Fibroblast of gingiva (primary cell): ENCODE data around the gene ZNF536.
"Not testable (repeated sequence)": the region's sequence is repeated elsewhere in the genome, so short reads cannot be mapped to it uniquely, and the experiment has no call there.

ENCODE experiments used
- DNase-seq: peaks from one replicate; pipeline ENCODE4 v3.0.0-alpha.2; 2011; ENCODE audit warnings: low read depth

The ZNF536 gene

GRCh38 chr19:30388327-30388726 is 16.1 kb downstream of the ZNF536 start:
- DNase-seq = no peak

- DNase-seq = no peak
These were observed 16.6 kb downstream of the ZNF536 start for GRCh38 chr19:30388819-30389218.

- no peak for DNase-seq
These were observed 18.3 kb downstream of the ZNF536 start for GRCh38 chr19:30390356-30390988.

GRCh38 chr19:30391052-30391451 is 18.9 kb downstream of the ZNF536 start:
- DNase-seq = no peak

GRCh38 chr19:30391554-30392551 is 19.7 kb downstream of the ZNF536 start:
- no peak for DNase-seq

GRCh38 chr19:30393046-30393445 is 20.9 kb downstream of the ZNF536 start:
- no peak for DNase-seq

GRCh38 chr19:30393729-30394480 is 21.7 kb downstream of the ZNF536 start:
- no peak for DNase-seq

GRCh38 chr19:30394481-30395151 is 22.4 kb downstream of the ZNF536 start:
- no peak for DNase-seq

GRCh38 chr19:30395283-30395682 is 23.1 kb downstream of the ZNF536 start:
- no peak for DNase-seq

GRCh38 chr19:30398539-30398938 is 26.4 kb downstream of the ZNF536 start:
- not testable (repeated sequence) for DNase-seq

- DNase-seq = no peak
These were observed 29.8 kb downstream of the ZNF536 start for GRCh38 chr19:30401956-30402355.

GRCh38 chr19:30402436-30403202 is 30.4 kb downstream of the ZNF536 start:
- DNase-seq = no peak

- DNase-seq = no peak
These were observed 31.2 kb downstream of the ZNF536 start for GRCh38 chr19:30403203-30403985.

GRCh38 chr19:30406220-30407067 is 34.3 kb downstream of the ZNF536 start:
- no peak for DNase-seq

- no peak for DNase-seq
These were observed 35.0 kb downstream of the ZNF536 start for GRCh38 chr19:30407068-30407709.

- DNase-seq = no peak
These were observed 36.6 kb downstream of the ZNF536 start for GRCh38 chr19:30408734-30409301.

- DNase-seq = no peak
These were observed 39.5 kb downstream of the ZNF536 start for GRCh38 chr19:30411714-30412113.

GRCh38 chr19:30416375-30416774 is 44.2 kb downstream of the ZNF536 start:
- DNase-seq = no peak
